Neural progenitor cell (in vitro differentiated cells): ENCODE data around the gene WDR37. TPM values are rescaled to one million over a fixed set of nuclear protein-coding genes. Genes with fewer than 3 reads are reported as not detected.

ENCODE experiments used
- DNase-seq: peaks from one replicate; pipeline ENCODE4 v3.0.0-alpha.2; 2016; ENCODE audit warnings: low spot score
- H2AFZ ChIP-seq: fragments of 200-600 bp; sonication (generic); replicated peaks from 2 replicates; pipeline ENCODE4 v1.6.1; 2016; ENCODE audit warnings: antibody characterized with exemption
- H3F3A ChIP-seq: fragments of 200-600 bp; sonication (generic); 2 replicates; pipeline ENCODE4 v1.6.1; 2016; ENCODE audit warnings: antibody characterized with exemption, low read depth
- H3K27ac ChIP-seq: fragments of 200-600 bp; sonication (generic); 2 replicates; pipeline ENCODE4 v1.5.1; 2016; ENCODE audit warnings: mild to moderate bottlenecking
- H3K27me3 ChIP-seq: fragments of 200-600 bp; sonication (generic); 2 replicates; pipeline ENCODE4 v1.6.1; 2016; ENCODE audit warnings: mild to moderate bottlenecking, moderate library complexity
- H3K36me3 ChIP-seq: fragments of 200-600 bp; sonication (generic); 2 replicates; pipeline ENCODE4 v1.5.1; 2016
- H3K4me1 ChIP-seq: fragments of 200-600 bp; sonication (generic); 2 replicates; pipeline ENCODE4 v1.6.1; 2016; ENCODE audit warnings: mixed run types
- H3K4me2 ChIP-seq: fragments of 200-600 bp; sonication (generic); 2 replicates; pipeline ENCODE4 v1.6.1; 2016
- H3K4me3 ChIP-seq: fragments of 200-600 bp; sonication (generic); 2 replicates; pipeline ENCODE4 v1.5.1; 2016
- H3K79me2 ChIP-seq: fragments of 200-600 bp; sonication (generic); 2 replicates; pipeline ENCODE4 v1.6.1; 2016; ENCODE audit warnings: low read depth
- H3K9ac ChIP-seq: fragments of 200-600 bp; sonication (generic); 2 replicates; pipeline ENCODE4 v1.6.1; 2016
- H3K9me3 ChIP-seq: fragments of 200-600 bp; sonication (generic); 2 replicates; pipeline ENCODE4 v1.5.1; 2016; ENCODE audit warnings: low read depth
- H4K20me1 ChIP-seq: fragments of 200-600 bp; sonication (generic); 2 replicates; pipeline ENCODE4 v1.6.1; 2016; ENCODE audit warnings: low read depth
- H3K27ac Mint-ChIP-seq: 3 replicates; pipeline ENCODE4 v1.8.0; 2021; ENCODE audit warnings: mixed read lengths
- H3K27me3 Mint-ChIP-seq: 2 replicates; pipeline ENCODE4 v1.8.0; 2022; ENCODE audit warnings: low read depth, mild to moderate bottlenecking, inconsistent platforms, moderate library complexity, mixed read lengths; ENCODE audit not compliant: insufficient read depth
- H3K36me3 Mint-ChIP-seq: 3 replicates; pipeline ENCODE4 v1.8.0; 2021; ENCODE audit warnings: mixed read lengths
- H3K4me1 Mint-ChIP-seq: 3 replicates; pipeline ENCODE4 v1.8.0; 2021; ENCODE audit warnings: mixed read lengths
- H3K4me3 Mint-ChIP-seq: 3 replicates; pipeline ENCODE4 v1.8.0; 2021; ENCODE audit warnings: mild to moderate bottlenecking, moderate library complexity, mixed read lengths
- H3K9me3 Mint-ChIP-seq: 3 replicates; pipeline ENCODE4 v1.8.0; 2020; ENCODE audit warnings: mixed read lengths
- EZH2 ChIP-seq: fragments of 200-600 bp; sonication (generic); IDR thresholded peaks from 2 replicates; pipeline ENCODE4 v1.6.1; 2017; ENCODE audit warnings: antibody characterized with exemption, mild to moderate bottlenecking, moderate library complexity
- EZH2phosphoT487 ChIP-seq: fragments of 200-600 bp; sonication (generic); IDR thresholded peaks from 2 replicates; pipeline ENCODE4 v1.6.1; 2017; ENCODE audit warnings: antibody characterized with exemption
- total RNA-seq: library from RNA; depleted of rRNA; stranded (reverse); fragments of >200 nt; gene quantifications from 2 replicates; pipeline ENCODE4 v1.2.3, GENCODE V29; 2015; ENCODE audit warnings: low replicate concordance
- TF ChIP-seq, protein P1 (sequence below): fragments of 200-600 bp; sonication (generic); IDR thresholded peaks from 2 replicates; pipeline ENCODE4 v1.5.1; 2017; ENCODE audit warnings: antibody characterized with exemption, mild to moderate bottlenecking

Gene WDR37
- total RNA-seq, 1 donor from 2014 or later, result 14.7 TPM

DNA sequence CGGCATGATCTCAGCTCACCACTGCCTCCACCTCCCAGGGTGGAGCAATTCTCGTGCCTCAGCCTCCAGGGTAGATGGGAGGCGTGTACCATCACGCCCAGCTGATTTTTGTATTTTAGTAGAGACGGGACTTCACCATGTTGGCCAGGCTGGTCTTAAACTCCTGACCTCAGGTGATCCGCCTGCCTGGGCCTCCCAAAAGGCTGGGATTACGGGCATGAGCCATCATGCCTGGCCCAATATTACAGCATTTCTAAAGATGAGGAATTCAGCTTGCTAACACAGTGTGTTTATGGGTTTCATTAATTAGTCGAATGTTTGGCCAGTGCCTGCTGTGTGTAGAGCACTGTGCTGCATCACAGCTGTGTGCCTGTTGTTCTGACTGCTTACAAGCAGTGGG lies 3.7 kb downstream of the WDR37 start:
- peaks cover 31% of the 10 kb centered on the region for H4K20me1 ChIP-seq
- H3K27me3 ChIP-seq, result no peaks in the 10 kb centered on the region
- peaks cover 11% of the 10 kb centered on the region for H3K4me1 ChIP-seq
- no peak overlapping the region for H3K4me2 ChIP-seq
- H3K79me2 ChIP-seq, result peaks cover 77% of the 10 kb centered on the region
- no peak overlapping the region for H3K27ac ChIP-seq
- Mint-ChIP-seq H3K27ac (no peak overlapping the region), H3K4me1 (peaks cover 30% of the 10 kb centered on the region), H3K9me3 (no peaks in the 10 kb centered on the region), H3K36me3 (peaks cover 6% of the 10 kb centered on the region), H3K27me3 (peaks cover 6% of the 10 kb centered on the region), H3K4me3 (no peak overlapping the region)
- TF ChIP-seq, protein P1, sequence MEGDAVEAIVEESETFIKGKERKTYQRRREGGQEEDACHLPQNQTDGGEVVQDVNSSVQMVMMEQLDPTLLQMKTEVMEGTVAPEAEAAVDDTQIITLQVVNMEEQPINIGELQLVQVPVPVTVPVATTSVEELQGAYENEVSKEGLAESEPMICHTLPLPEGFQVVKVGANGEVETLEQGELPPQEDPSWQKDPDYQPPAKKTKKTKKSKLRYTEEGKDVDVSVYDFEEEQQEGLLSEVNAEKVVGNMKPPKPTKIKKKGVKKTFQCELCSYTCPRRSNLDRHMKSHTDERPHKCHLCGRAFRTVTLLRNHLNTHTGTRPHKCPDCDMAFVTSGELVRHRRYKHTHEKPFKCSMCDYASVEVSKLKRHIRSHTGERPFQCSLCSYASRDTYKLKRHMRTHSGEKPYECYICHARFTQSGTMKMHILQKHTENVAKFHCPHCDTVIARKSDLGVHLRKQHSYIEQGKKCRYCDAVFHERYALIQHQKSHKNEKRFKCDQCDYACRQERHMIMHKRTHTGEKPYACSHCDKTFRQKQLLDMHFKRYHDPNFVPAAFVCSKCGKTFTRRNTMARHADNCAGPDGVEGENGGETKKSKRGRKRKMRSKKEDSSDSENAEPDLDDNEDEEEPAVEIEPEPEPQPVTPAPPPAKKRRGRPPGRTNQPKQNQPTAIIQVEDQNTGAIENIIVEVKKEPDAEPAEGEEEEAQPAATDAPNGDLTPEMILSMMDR, result no peak
- TF ChIP-seq EZH2, result no peak
- no peak for TF ChIP-seq EZH2phosphoT487
- no peak overlapping the region for H2AFZ ChIP-seq
- no peaks in the 10 kb centered on the region for H3K36me3 ChIP-seq
- no peaks in the 10 kb centered on the region for H3K9me3 ChIP-seq
- DNase-seq, result no peak
- no peak overlapping the region for H3K4me3 ChIP-seq
- peaks cover 7% of the 10 kb centered on the region for H3F3A ChIP-seq
- H3K9ac ChIP-seq, result no peak overlapping the region

DNA sequence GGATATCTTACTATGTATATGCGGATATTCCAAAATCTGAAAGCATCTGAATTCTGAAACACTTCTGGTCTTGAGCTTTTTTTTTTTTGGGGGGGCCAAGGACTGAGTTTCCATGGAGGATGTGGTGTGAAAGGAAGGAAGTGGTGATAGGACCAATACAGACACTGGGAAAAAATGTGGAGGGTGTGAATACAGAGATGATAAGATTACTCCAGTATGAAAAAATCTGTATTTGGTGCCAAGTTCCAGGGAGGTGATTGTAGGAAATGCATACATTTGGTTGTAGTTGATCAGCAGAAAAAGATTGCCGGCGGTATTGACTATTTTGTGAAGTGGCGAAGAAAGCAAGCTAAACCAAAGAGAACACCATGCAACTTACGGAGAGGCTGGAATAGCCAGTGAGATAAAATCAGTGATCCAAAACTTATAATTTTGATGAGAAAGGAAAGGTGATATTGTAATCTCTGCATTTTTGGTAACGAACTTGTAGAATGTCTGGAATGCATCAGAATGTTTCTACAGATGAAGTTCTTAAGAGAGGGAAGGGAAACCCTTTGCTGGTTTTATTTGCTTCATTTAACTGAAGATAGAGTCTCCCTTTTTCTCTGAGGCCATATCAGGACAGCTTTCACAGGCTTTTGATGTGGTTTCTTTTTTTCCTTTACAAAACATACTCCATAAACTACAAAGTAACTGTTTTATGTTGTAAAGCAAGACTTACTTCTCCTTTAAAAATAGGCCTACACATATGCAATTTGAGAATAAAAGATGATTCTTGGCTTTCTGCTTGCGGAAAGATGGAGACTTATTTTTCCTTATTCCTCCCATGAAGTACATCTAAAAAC lies 6.0 kb downstream of the WDR37 start:
- Histone ChIP-seq H3K79me2 (peaks cover 55% of the 10 kb centered on the region), H3F3A (no peaks in the 10 kb centered on the region), H3K4me2 (no peak overlapping the region), H3K4me1 (peaks cover 5% of the 10 kb centered on the region), H3K9me3 (no peaks in the 10 kb centered on the region), H3K36me3 (no peaks in the 10 kb centered on the region), H2AFZ (no peak overlapping the region), H3K27me3 (no peaks in the 10 kb centered on the region), H3K9ac (no peak overlapping the region), H3K27ac (no peak overlapping the region), H3K4me3 (no peak overlapping the region), H4K20me1 (peaks cover 19% of the 10 kb centered on the region)
- peaks cover 6% of the 10 kb centered on the region for H3K36me3 Mint-ChIP-seq
- TF ChIP-seq EZH2phosphoT487 (no peak), EZH2 (no peak)
- TF ChIP-seq, protein P1, result no peak
- DNase-seq, result no peak
- peaks cover 18% of the 10 kb centered on the region for H3K4me1 Mint-ChIP-seq
- H3K9me3 Mint-ChIP-seq, result no peaks in the 10 kb centered on the region
- peaks cover 4% of the 10 kb centered on the region for H3K27me3 Mint-ChIP-seq
- no peak overlapping the region for H3K4me3 Mint-ChIP-seq
- no peak overlapping the region for H3K27ac Mint-ChIP-seq

DNA sequence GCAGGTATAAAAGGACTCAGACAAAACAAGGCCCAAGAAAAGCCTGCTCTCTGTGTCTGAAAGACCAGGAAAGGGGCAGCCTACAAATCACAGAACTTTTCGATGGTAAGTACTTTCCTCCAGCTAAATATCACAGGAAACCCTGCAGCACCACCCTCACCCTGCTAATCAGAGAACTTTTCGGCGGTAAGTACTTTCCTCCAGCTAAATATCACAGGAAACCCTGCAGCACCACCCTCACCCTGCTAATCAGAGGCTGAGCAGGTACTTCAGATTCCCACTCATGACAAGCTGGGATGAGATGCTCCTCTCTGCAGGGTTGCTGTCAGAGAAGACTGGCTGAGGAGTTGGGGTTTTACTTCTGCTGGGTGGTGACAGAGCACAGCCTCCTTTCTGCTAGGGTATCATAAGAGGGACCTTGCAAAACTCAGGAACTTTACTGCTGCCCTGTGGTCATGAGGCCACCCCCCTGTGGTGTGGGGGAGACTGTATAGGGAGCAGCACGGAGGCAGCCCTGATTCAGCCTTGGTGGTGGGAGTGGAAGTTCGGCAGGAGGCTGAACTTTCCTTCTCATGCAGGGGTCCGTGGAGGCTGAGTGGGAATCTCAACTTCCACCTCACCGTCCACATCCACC lies 7.2 kb downstream of the WDR37 start:
- Histone ChIP-seq H3F3A (no peaks in the 10 kb centered on the region), H3K36me3 (no peaks in the 10 kb centered on the region), H3K27me3 (no peaks in the 10 kb centered on the region), H2AFZ (no peak overlapping the region), H3K9ac (no peak overlapping the region), H3K4me2 (no peak overlapping the region), H3K79me2 (peaks cover 43% of the 10 kb centered on the region), H3K4me1 (no peaks in the 10 kb centered on the region), H4K20me1 (peaks cover 8% of the 10 kb centered on the region), H3K27ac (no peak overlapping the region), H3K9me3 (no peaks in the 10 kb centered on the region), H3K4me3 (no peak overlapping the region)
- no peaks in the 10 kb centered on the region for H3K9me3 Mint-ChIP-seq
- no peak overlapping the region for H3K4me3 Mint-ChIP-seq
- H3K27ac Mint-ChIP-seq, result no peak overlapping the region
- H3K36me3 Mint-ChIP-seq, result peaks cover 6% of the 10 kb centered on the region
- H3K27me3 Mint-ChIP-seq, result peaks cover 4% of the 10 kb centered on the region
- TF ChIP-seq, protein P1, result no peak
- TF ChIP-seq EZH2phosphoT487 (no peak), EZH2 (no peak)
- DNase-seq, result no peak
- peaks cover 8% of the 10 kb centered on the region for H3K4me1 Mint-ChIP-seq
